Endothelial cell of umbilical vein (primary cell): ENCODE data around the gene SNX25. TPM values are rescaled to one million over a fixed set of nuclear protein-coding genes. Genes with fewer than 3 reads are reported as not detected.

Source experiments
- BruUV-seq: library from RNA; stranded (reverse); fragments of 400-500 nt; replicated peaks from 2 replicates; lab custom pipeline; 2021; lab: Mats Ljungman, UMichigan
- CTCF ChIA-PET: fragments of 300-600, 350-600 bp; sonication (Branson Sonifier 250); formaldehyde crosslinking; loops from one replicate; lab custom pipeline; 2021; ENCODE audit warnings: antibody characterized with exemption, inconsistent platforms; lab: Charles Lee
- POLR2A ChIA-PET: fragments of 300-600, 350-600 bp; sonication (Branson Sonifier 250); formaldehyde crosslinking; loops from one replicate; lab custom pipeline; 2021; ENCODE audit warnings: antibody characterized with exemption, inconsistent platforms; lab: Charles Lee
- DNase-seq: peaks from one replicate; pipeline ENCODE4 v3.0.0-alpha.2; 2011; ENCODE audit warnings: low read depth, low spot score
- FAIRE-seq: peaks from 2 replicates; lab custom pipeline; 2011; peaks lifted over from hg19 to GRCh38; lab: Jason Lieb, UNC
- H2AFZ ChIP-seq: 2 replicates; pipeline ENCODE4 v1.6.0; 2012; ENCODE audit warnings: low read depth, low read length, control low read depth, inconsistent platforms
- H3K27ac ChIP-seq: 2 replicates; pipeline ENCODE4 v1.5.1; 2011; ENCODE audit warnings: low read depth, mild to moderate bottlenecking, control low read depth, low read length, moderate library complexity; ENCODE audit not compliant: insufficient read depth
- H3K27me3 ChIP-seq, 2 experiments: 2 replicates each; pipeline versions ENCODE4 v1.6.0 to v1.6.1; 2011; ENCODE audit warnings: low read length in 2 of 2, mixed read lengths in 1 of 2; ENCODE audit not compliant: control insufficient read depth in 2 of 2, insufficient read depth in 2 of 2
- H3K36me3 ChIP-seq, 2 experiments: 2 replicates in 1 of 2; 3 replicates in 1 of 2; pipeline ENCODE4 v1.5.1; 2011; ENCODE audit warnings: low read length in 2 of 2, mild to moderate bottlenecking in 1 of 2, moderate library complexity in 1 of 2; ENCODE audit not compliant: control insufficient read depth in 2 of 2, insufficient read depth in 2 of 2; ENCODE audit errors: extremely low read depth in 1 of 2
- H3K4me1 ChIP-seq: 3 replicates; pipeline ENCODE4 v1.5.1; 2011; ENCODE audit warnings: mild to moderate bottlenecking, low read length; ENCODE audit not compliant: control insufficient read depth, insufficient read depth; ENCODE audit errors: extremely low read depth
- H3K4me2 ChIP-seq: 2 replicates; pipeline ENCODE4 v1.6.1; 2011; ENCODE audit warnings: low read length, control low read depth, mixed read lengths; ENCODE audit not compliant: insufficient read depth
- H3K4me3 ChIP-seq, 3 experiments: fragments of 200-600 bp in 1 of 3; sonication (generic), shearing (Covaris generic) in 1 of 3; replicated peaks in 1 of 3; 2 replicates each; pipeline ENCODE4 v1.5.1; 2011 to 2016; ENCODE audit warnings: control low read depth in 3 of 3, low read length in 3 of 3, mild to moderate bottlenecking in 2 of 3, inconsistent platforms in 1 of 3, low read depth in 1 of 3, moderate library complexity in 1 of 3; ENCODE audit not compliant: insufficient read depth in 1 of 3
- H3K79me2 ChIP-seq: 2 replicates; pipeline ENCODE4 v1.6.0; 2012; ENCODE audit warnings: low read length, inconsistent platforms; ENCODE audit not compliant: control insufficient read depth, insufficient read depth
- H3K9ac ChIP-seq: replicated peaks from 2 replicates; pipeline ENCODE3; 2011; ENCODE audit warnings: low read length, control low read depth; ENCODE audit not compliant: insufficient read depth; ENCODE audit errors: extremely low read depth
- H3K9me1 ChIP-seq: replicated peaks from 3 replicates; pipeline ENCODE4 v1.6.0; 2011; ENCODE audit warnings: mild to moderate bottlenecking, low read length; ENCODE audit not compliant: control insufficient read depth, insufficient read depth; ENCODE audit errors: extremely low read depth
- H3K9me3 ChIP-seq: replicated peaks from 2 replicates; pipeline ENCODE4 v1.5.1; 2012; ENCODE audit warnings: low read length, inconsistent platforms; ENCODE audit not compliant: control insufficient read depth, insufficient read depth
- H4K20me1 ChIP-seq: replicated peaks from 2 replicates; pipeline ENCODE3; 2011; ENCODE audit warnings: mild to moderate bottlenecking, low read length; ENCODE audit not compliant: control insufficient read depth, insufficient read depth; ENCODE audit errors: extremely low read depth
- EZH2 ChIP-seq: IDR thresholded peaks from 2 replicates; pipeline ENCODE4 v1.6.1; 2012; ENCODE audit warnings: borderline replicate concordance, low read depth, mild to moderate bottlenecking, moderate library complexity, low read length, inconsistent platforms; ENCODE audit not compliant: severe bottlenecking
- FOS ChIP-seq: IDR thresholded peaks from 2 replicates; pipeline ENCODE4 v1.6.1; 2011; ENCODE audit warnings: mild to moderate bottlenecking, low read length, moderate library complexity, borderline replicate concordance; ENCODE audit not compliant: insufficient read depth
- GATA2 ChIP-seq: IDR thresholded peaks from 2 replicates; pipeline ENCODE4 v1.7.0; 2011; ENCODE audit warnings: low read depth, mild to moderate bottlenecking, moderate library complexity, mixed read lengths, low read length; ENCODE audit not compliant: insufficient read length, insufficient read depth
- JUN ChIP-seq: IDR thresholded peaks from 2 replicates; pipeline ENCODE4 v1.6.1; 2011; ENCODE audit warnings: borderline replicate concordance, low read depth; ENCODE audit not compliant: insufficient read length, insufficient read depth
- MYC ChIP-seq: IDR thresholded peaks from one replicate; pipeline ENCODE4 v1.6.1; 2011; ENCODE audit warnings: mild to moderate bottlenecking, low read depth, low read length
- POLR2A ChIP-seq: IDR thresholded peaks from 2 replicates; pipeline ENCODE4 v1.6.1; 2012; ENCODE audit warnings: low read depth, mild to moderate bottlenecking, control low read depth, low read length
- POLR2AphosphoS5 ChIP-seq: IDR thresholded peaks from 2 replicates; pipeline ENCODE4 v1.6.1; 2012; ENCODE audit warnings: low read depth, mild to moderate bottlenecking, control low read depth, low read length, moderate library complexity; ENCODE audit not compliant: insufficient read depth
- dilution Hi-C: fragments of 300-500 bp; cut with MboI; formaldehyde crosslinking; loops from one replicate; pipeline ENCODE4 v1.15.0; 2019; ENCODE audit warnings: low sequenced_read_pairs; ENCODE audit not compliant: extremely low pct_ligation_motif_present
- intact Hi-C: fragments of 100-400 bp; cut with micrococcal nuclease; formaldehyde crosslinking; loops from one replicate; pipeline ENCODE4 v1.10.0; 2022
- polyA plus RNA-seq, 4 experiments: library from polyadenylated mRNA; depleted of rRNA in 3 of 4; stranded (reverse) in 3 of 4; unstranded in 1 of 4; fragments of >200 nt; gene quantifications; 2 replicates each; pipeline versions ENCODE4 v1.2.1 to v1.2.3, GENCODE V29; 2011 to 2012; ENCODE audit warnings: missing spikeins in 1 of 4
- total RNA-seq: library from RNA; stranded (reverse); gene quantifications from 2 replicates; pipeline ENCODE4 v1.2.3, GENCODE V29; 2021
- TF ChIP-seq, protein P1 (sequence below), 2 donors: IDR thresholded peaks; 1 replicate in 1 of 2; 2 replicates in 1 of 2; pipeline ENCODE4 v1.5.1; 2011; ENCODE audit warnings: low read length in 2 of 2, mild to moderate bottlenecking in 2 of 2, moderate library complexity in 2 of 2, control low read depth in 1 of 2, inconsistent platforms in 1 of 2, low read depth in 1 of 2; ENCODE audit not compliant: insufficient read depth in 1 of 2; ENCODE audit errors: extremely low read depth in 1 of 2
- TF ChIP-seq, protein P2 (sequence below): IDR thresholded peaks from 2 replicates; pipeline ENCODE4 v1.6.1; 2011; ENCODE audit not compliant: insufficient read depth, insufficient read length

SNX25 gene
- total and polyA plus RNA-seq, 2 donors (not counting 3 experiments of a cell fraction or from before 2014, with no cell fraction given): 6.6 to 16.1 TPM

DNA sequence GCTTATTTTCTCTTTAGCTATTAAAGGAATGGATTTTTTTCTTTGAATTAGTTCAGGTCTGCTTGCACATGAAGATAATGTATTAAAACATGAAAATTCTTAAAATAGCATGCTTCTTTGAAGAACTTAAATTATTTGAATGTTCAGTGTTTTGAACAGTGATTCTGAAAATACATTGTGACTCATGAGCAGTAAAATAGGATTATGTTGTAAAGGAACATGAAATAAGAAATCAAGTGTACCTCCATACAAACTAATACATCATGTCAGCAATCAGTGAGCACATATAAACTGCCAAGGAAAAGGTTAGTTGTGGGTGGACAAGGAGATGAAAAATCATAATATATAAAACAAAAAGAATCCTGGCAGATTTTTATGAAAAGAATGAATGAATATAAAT is 66.1 kb downstream of the SNX25 start:
- dilution Hi-C loops: loop anchor here (25.0 kb wide), 1 partner anchor 112 kb away; the partner anchor contains the start of genes ANKRD37 and LRP2BP
- no peak overlapping the region for H3K4me3 ChIP-seq
- no peak for DNase-seq
- H3K27ac ChIP-seq: no peak overlapping the region
- H3K9me1 ChIP-seq: no peaks in the 10 kb centered on the region
- H3K27me3 ChIP-seq: no peaks in the 10 kb centered on the region
- ChIA-PET CTCF (interaction anchor here (0.9 to 2.2 kb wide), 2 partner anchors 9 to 92 kb away, joined by 3 to 4 read pairs; no protein-coding TSS in a partner anchor), POLR2A (no interaction called here)
- intact Hi-C loops: loop anchor here (5.0 kb wide), 1 partner anchor 63 kb away; no protein-coding TSS in a partner anchor
- no peak overlapping the region for H2AFZ ChIP-seq
- no peaks in the 10 kb centered on the region for H4K20me1 ChIP-seq
- H3K4me1 ChIP-seq: peaks cover 9% of the 10 kb centered on the region
- no peaks in the 10 kb centered on the region for H3K79me2 ChIP-seq
- FAIRE-seq: no peak
- BruUV-seq: no TSS peak
- H3K36me3 ChIP-seq: no peaks in the 10 kb centered on the region
- H3K9me3 ChIP-seq: no peaks in the 10 kb centered on the region
- no peak overlapping the region for H3K9ac ChIP-seq
- no peak overlapping the region for H3K4me2 ChIP-seq
- TF ChIP-seq GATA2: no peak
- TF ChIP-seq EZH2: no peak
- TF ChIP-seq, protein P1, sequence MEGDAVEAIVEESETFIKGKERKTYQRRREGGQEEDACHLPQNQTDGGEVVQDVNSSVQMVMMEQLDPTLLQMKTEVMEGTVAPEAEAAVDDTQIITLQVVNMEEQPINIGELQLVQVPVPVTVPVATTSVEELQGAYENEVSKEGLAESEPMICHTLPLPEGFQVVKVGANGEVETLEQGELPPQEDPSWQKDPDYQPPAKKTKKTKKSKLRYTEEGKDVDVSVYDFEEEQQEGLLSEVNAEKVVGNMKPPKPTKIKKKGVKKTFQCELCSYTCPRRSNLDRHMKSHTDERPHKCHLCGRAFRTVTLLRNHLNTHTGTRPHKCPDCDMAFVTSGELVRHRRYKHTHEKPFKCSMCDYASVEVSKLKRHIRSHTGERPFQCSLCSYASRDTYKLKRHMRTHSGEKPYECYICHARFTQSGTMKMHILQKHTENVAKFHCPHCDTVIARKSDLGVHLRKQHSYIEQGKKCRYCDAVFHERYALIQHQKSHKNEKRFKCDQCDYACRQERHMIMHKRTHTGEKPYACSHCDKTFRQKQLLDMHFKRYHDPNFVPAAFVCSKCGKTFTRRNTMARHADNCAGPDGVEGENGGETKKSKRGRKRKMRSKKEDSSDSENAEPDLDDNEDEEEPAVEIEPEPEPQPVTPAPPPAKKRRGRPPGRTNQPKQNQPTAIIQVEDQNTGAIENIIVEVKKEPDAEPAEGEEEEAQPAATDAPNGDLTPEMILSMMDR (IDR thresholded peaks at IDR 0.05; ENCODE audit: extremely low read depth in 1 of 2, insufficient read depth in 1 of 2, low read depth in 1 of 2, low read length in 2 of 2): no peak
- TF ChIP-seq, protein P2, sequence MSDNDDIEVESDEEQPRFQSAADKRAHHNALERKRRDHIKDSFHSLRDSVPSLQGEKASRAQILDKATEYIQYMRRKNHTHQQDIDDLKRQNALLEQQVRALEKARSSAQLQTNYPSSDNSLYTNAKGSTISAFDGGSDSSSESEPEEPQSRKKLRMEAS: no peak
- no peak for TF ChIP-seq POLR2AphosphoS5
- TF ChIP-seq JUN: no peak
- no peak for TF ChIP-seq POLR2A
- TF ChIP-seq MYC: no peak
- TF ChIP-seq FOS: no peak
